ENCODE measurements around the gene PTPRK.

Gene PTPRK

DNA sequence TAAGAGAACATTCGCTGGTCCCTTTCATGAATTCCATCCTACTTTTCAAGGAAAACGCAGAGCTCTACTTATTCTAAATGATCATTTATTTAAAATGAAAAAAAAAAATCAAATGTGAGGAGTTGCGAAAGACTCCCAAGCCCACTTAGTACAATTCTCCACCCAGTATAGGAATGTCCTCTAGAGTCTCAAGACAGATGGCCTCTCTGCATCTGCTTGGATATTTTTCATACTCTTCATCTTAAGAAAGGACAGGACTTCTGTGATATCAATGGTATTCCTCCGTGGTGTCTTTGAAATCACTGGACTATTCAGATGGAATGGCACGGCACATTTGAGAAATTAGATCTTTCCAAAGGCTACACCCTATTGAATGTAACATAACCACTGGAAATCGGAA is 107.1 kb downstream of the PTPRK start:
- DNase-seq, result no peak
- intact Hi-C loops (cut with DNase I), result no loop called here

DNA sequence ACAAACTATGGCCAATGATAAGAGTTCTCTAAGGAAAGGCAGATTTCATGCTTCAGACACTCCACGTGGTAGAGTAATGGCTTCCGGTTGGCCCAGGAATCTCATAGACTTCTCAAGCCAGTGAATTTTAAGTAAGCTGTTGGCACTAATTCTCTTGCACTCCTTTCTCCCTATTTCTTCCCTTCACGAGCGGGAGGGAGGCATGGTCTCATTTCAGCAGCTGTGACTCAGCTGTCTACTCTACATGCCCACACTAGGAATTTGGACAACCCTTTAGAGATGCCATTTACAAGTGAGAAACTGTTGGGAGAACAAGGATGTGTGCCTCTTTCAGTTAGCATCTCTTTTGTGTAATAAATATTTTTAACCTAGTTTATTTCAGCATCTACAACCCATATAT is 107.7 kb downstream of the PTPRK start:
- peak in 1 of 42 donors; percentile 43 for DNase-seq
- intact Hi-C loops (cut with DNase I), result no loop called here

GRCh38 chr6:128410584-128410983 is 109.8 kb downstream of the PTPRK start:
- DNase-seq, result no peak
- intact Hi-C loops (cut with DNase I), result no loop called here

DNA sequence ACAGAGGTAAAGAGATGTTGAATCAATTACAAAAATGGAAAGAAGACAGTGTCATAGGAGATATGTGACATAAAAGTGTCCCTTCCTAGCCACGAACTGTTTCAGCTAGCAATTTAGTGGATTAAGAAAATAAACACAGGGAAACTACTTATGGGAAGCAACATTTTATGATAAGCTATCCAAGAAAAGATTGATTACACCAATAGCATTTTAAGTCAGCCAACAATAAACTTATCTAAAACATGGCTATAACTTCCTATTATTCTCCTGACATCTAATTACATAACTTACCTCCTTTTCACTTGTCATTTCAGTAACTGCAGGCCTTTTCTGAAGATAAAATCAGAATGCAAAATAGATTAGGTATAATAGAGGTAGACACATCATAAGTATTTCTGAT is 111.4 kb downstream of the PTPRK start:
- no peak for DNase-seq

GRCh38 chr6:128406453-128406852 is 113.9 kb downstream of the PTPRK start:
- DNase-seq, result no peak
- intact Hi-C loops (cut with DNase I), result no loop called here

More for the DNA sequence above, 111.4 kb downstream of the PTPRK start:
- intact Hi-C loops (cut with DNase I), result no loop called here

- no peak for DNase-seq
- intact Hi-C loops (cut with DNase I), result no loop called here
Observed at GRCh38 chr6:128403618-128404444, 116.6 kb downstream of the PTPRK start.

- intact Hi-C loops (cut with DNase I), result no loop called here
- DNase-seq, result no peak
Observed at GRCh38 chr6:128400875-128401274, 119.5 kb downstream of the PTPRK start.

DNA sequence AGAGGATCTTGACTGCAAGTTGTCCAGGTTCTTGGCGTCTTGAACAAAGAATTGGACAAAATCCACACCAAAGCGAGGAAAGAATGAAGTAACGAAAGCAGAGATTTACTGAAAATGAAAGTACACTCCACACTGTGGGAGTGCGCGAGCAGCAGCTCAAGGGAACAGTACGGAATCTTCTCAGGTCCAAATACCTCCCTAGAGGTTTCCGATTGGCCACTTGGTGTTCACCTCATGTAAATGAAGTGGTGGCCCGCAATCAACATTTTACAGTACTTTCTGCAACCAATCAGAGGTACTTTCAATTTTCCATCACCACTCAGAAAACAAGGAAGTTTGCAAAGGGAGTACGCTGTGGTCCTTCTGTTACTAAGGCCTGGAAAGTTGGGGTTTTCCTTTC is 122.4 kb downstream of the PTPRK start:
- no peak for DNase-seq
- intact Hi-C loops (cut with DNase I), result no loop called here

- intact Hi-C loops (cut with DNase I), result no loop called here
- no peak for DNase-seq
Observed at GRCh38 chr6:128395596-128395995, 124.8 kb downstream of the PTPRK start.

DNA sequence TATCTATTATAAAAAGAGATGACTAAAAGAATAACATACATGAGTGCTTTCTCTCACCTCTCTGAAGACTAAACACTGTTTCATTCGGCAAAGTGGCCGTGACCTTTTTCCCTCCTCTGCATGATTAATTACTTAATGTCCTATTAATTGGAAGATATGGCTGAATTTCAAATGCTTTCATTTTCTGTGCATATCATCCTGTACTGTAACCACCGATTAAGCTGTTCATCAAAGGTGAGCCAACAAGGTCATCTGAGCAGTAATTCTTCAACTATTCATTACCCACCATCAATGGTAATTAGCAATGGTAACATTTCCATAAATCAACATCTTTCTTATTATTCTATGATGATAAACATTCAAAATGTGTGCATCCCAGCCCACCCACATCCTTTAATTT is 125.2 kb downstream of the PTPRK start:
- DNase-seq, result no peak
- intact Hi-C loops (cut with DNase I), result no loop called here

DNA sequence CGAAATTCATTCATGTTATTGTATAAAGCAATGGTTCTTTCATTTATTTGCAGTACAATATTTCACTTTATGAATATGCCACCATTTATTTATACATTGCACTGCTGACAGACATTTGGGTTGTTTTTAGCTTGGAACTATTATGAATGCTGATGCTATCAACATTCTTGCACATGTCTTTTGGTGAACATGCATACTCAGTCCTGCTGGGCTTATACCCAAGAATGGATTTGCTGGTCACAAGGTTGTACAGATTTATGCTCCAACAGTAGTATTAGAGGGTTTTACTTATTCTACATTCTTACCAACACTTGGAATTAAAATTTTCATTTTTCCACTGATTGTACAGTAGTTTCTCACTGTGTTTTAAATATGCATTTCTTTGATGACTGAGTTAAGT is 126.2 kb downstream of the PTPRK start:
- intact Hi-C loops (cut with DNase I), result no loop called here
- no peak for DNase-seq

GRCh38 chr6:128389820-128390534 is 130.4 kb downstream of the PTPRK start:
- intact Hi-C loops (cut with DNase I), result no loop called here
- no peak for DNase-seq

GRCh38 chr6:128388380-128388779 is 132.0 kb downstream of the PTPRK start:
- intact Hi-C loops (cut with DNase I), result no loop called here
- DNase-seq, result no peak

DNA sequence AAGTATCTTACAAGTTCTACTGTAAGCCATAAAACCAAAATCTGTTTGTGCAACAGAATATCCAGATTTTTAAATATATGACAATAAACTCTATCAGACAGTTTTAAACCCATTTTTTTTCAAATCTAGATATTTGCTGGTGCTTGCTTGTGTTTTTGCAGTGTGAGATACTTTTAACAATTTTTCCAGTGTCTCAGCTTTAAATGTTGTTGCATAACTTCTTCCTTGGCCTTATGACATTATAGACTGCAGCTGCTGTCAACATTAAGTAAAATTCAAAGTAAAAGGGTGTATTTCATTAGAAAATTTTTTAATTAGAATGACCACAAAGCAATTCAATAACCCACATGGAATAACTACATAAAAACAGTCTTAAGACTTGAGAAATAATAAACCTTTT is 139.5 kb downstream of the PTPRK start:
- intact Hi-C loops (cut with DNase I), result no loop called here
- no peak for DNase-seq

- no peak for DNase-seq
- intact Hi-C loops (cut with DNase I), result no loop called here
Observed at GRCh38 chr6:128379577-128379976, 140.8 kb downstream of the PTPRK start.

- no peak for DNase-seq
- intact Hi-C loops (cut with DNase I), result no loop called here
Observed at GRCh38 chr6:128376952-128377503, 143.4 kb downstream of the PTPRK start.

DNA sequence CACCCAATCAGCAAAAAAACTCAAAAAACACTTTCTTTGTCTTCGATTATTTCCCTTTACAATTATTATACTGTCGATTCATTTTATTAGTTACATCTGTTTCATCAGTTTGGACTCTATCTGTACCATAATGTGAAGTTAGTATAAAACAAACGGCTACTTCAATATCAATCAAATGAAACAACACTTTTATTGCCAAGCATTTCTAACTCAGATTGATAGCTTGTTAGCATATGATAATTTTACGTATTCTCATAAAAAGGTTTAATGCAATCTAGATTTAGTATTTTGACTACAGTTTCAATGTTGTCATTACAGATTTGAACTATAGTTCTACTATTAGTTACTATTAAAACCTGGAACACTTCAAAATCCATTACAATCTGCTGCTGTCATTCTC is 149.3 kb downstream of the PTPRK start:
- DNase-seq, result no peak
- intact Hi-C loops (cut with DNase I), result no loop called here

- no peak for DNase-seq
- intact Hi-C loops (cut with DNase I), result no loop called here
Observed at GRCh38 chr6:128370072-128370471, 150.3 kb downstream of the PTPRK start.

DNA sequence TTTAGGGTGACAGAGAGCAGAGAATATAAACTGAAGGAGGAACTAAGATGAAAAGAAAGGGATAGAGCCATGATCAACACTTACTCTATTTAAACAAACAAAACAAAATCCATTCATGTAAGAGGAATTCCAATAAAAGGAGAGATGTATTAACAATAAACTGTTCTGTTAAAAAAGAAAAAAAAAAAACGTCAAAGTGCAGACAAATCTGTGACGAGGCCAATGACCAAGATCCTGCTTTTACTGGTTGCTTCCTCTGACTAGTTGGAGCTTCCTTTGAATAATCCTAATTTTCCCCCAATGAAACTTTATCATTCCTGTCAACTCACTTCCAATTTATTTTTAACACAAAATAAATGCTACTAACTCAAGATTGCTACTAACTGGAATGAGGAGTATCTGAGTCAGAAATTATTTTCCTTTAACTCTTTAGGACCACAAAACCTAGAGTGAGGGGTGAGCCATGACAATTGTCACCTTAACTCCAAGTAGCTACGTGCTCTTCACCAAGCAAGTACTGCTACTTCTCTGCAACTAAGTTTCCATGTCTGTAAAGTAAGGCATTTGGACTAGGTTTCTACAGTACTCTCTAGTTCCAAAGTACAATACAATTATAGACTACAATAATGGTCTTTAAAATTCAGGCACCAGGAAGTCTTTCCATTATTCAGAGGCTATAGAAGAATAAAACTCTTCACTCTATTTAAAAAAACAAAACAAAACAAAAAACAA is 152.0 kb downstream of the PTPRK start:
- no peak for DNase-seq
- intact Hi-C loops (cut with DNase I), result no loop called here

DNA sequence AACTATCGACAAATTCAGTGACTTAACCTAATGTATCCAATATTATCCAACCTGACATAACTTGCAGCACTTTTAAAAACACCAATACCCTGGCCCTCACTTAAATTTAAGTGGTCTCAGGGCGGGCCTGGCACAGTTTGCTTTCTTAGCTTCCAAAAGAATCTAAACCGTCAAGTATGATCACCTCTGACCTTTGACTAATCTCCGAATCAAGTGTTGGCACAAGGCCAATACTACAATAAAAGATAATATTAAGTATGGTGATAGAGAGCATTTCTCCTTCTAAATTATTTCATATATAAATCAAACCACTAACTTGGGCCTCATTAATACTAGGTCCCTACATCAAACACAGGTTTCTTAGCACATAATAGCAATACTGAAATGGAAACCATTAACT is 153.0 kb downstream of the PTPRK start:
- no peak for DNase-seq
- intact Hi-C loops (cut with DNase I), result no loop called here
